ENCODE measurements around the gene CCDC39. TPM values are rescaled to one million over a fixed set of nuclear protein-coding genes. Genes with fewer than 3 reads are reported as not detected.

CCDC39 gene
- total RNA-seq, 1 donor from 2014 or later = not detected

DNA sequence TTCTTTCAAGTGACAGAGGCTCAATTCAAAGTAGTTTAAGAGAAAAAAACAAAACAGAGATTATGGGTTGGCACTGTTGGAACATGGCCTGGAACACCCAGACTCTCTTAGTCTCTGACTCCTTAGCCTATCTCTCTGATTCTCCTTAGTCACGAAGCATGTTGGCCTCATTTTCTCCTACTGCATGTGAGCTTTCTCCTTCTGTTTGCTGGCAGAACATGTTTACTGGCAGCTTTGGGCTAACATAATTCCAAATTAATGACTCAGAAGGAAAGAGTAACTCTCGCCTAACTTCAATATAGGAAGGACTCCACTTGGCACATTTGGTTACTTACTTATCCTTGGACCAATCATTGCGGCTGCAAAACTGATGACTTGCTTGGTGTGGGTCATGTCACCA lies 21.7 kb upstream of the CCDC39 start:
- no peaks in the 10 kb centered on the region for H3K36me3 ChIP-seq
- H3K4me3 ChIP-seq = no peak overlapping the region
- H3K27ac ChIP-seq (replicated peaks) = no peak overlapping the region
- TF ChIP-seq, protein P1, sequence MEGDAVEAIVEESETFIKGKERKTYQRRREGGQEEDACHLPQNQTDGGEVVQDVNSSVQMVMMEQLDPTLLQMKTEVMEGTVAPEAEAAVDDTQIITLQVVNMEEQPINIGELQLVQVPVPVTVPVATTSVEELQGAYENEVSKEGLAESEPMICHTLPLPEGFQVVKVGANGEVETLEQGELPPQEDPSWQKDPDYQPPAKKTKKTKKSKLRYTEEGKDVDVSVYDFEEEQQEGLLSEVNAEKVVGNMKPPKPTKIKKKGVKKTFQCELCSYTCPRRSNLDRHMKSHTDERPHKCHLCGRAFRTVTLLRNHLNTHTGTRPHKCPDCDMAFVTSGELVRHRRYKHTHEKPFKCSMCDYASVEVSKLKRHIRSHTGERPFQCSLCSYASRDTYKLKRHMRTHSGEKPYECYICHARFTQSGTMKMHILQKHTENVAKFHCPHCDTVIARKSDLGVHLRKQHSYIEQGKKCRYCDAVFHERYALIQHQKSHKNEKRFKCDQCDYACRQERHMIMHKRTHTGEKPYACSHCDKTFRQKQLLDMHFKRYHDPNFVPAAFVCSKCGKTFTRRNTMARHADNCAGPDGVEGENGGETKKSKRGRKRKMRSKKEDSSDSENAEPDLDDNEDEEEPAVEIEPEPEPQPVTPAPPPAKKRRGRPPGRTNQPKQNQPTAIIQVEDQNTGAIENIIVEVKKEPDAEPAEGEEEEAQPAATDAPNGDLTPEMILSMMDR (IDR thresholded peaks at IDR 0.05; ENCODE audit: borderline replicate concordance) = no peak
- no peaks in the 10 kb centered on the region for H3K27me3 ChIP-seq (ENCODE audit: low read depth)
- peaks cover 16% of the 10 kb centered on the region for H3K9me3 ChIP-seq (replicated peaks)
- DNase-seq = no peak
- H3K4me1 ChIP-seq = no peaks in the 10 kb centered on the region
- intact Hi-C loops (cut with micrococcal nuclease) = no loop called here

DNA sequence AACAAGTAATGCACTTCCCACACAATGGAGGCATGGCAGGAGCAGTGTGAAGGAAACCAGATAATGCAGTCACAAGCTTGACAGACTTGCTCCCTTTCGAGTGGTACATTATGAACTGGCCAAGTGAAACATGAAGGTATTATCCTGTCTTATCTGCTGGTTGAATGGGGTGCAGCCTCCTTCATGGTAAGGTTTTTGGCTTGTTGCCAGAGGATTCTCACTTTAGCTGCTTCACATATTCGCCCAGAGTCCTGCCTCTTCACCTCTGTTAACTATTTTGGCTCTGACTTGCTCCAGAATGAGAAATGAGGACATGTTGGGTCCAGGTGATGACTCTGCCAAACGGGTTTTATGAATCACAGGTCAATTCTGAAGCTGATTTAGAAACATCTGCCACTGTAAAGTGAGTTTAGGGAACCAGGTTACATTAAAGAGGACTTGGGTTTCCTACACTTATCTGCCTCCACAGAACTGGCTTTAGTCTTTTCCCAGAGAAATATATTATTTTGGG lies 19.5 kb upstream of the CCDC39 start:
- intact Hi-C loops (cut with micrococcal nuclease) = no loop called here
- Histone ChIP-seq H3K27ac (replicated peaks) (no peak overlapping the region), H3K4me3 (no peak overlapping the region), H3K4me1 (no peaks in the 10 kb centered on the region), H3K27me3 (ENCODE audit: low read depth) (no peaks in the 10 kb centered on the region), H3K9me3 (replicated peaks) (peaks cover 14% of the 10 kb centered on the region), H3K36me3 (no peaks in the 10 kb centered on the region)
- TF ChIP-seq, protein P1 (IDR thresholded peaks at IDR 0.05; ENCODE audit: borderline replicate concordance) = no peak
- DNase-seq = no peak

DNA sequence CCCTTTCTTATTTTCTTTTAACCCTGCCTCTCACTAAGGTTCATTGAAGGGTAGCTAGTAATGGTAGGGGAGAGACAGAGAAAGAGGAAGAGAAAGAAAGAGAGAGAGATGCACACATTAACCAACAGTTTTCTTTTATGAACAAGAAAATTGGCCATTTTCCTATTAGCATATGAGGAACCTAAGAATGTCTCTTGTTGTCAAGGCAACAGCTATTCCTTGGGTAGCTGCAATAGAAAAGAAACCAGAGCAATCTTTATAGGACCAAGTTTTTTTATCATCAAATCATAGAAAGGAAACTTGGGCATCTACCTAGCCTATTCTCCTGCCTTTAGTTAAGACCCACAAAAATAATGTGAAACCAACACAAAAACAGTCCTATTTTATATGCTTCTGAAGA lies 15.0 kb upstream of the CCDC39 start:
- Histone ChIP-seq H3K9me3 (replicated peaks) (no peaks in the 10 kb centered on the region), H3K36me3 (no peaks in the 10 kb centered on the region), H3K27ac (replicated peaks) (no peak overlapping the region), H3K27me3 (ENCODE audit: low read depth) (no peaks in the 10 kb centered on the region), H3K4me1 (no peaks in the 10 kb centered on the region), H3K4me3 (no peak overlapping the region)
- DNase-seq = no peak
- intact Hi-C loops (cut with micrococcal nuclease) = no loop called here
- TF ChIP-seq, protein P1 (IDR thresholded peaks at IDR 0.05; ENCODE audit: borderline replicate concordance) = no peak

DNA sequence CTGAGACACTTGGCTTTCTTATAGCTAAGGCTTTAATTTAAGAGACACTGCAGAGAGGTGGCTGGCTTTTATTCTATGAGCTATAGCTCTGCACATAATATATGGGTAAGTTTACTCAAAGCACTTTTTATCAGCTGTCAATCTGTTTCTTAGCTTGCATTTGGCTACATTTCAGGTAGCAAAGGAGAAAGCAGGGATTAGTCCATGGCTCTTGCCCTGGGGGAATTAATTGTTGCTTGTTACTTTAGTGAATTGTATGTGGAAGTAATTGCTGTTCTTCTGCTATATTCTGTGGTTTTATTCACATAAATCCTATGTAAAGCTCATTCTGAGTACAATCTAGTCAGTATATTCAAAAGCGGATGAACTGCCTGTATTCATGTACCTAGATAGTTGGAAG lies 14.4 kb upstream of the CCDC39 start:
- TF ChIP-seq, protein P1 (IDR thresholded peaks at IDR 0.05; ENCODE audit: borderline replicate concordance) = no peak
- no peak overlapping the region for H3K27ac ChIP-seq (replicated peaks)
- H3K9me3 ChIP-seq (replicated peaks) = no peaks in the 10 kb centered on the region
- intact Hi-C loops (cut with micrococcal nuclease) = no loop called here
- no peak overlapping the region for H3K4me3 ChIP-seq
- no peaks in the 10 kb centered on the region for H3K36me3 ChIP-seq
- no peaks in the 10 kb centered on the region for H3K4me1 ChIP-seq
- no peak for DNase-seq
- no peaks in the 10 kb centered on the region for H3K27me3 ChIP-seq (ENCODE audit: low read depth)

DNA sequence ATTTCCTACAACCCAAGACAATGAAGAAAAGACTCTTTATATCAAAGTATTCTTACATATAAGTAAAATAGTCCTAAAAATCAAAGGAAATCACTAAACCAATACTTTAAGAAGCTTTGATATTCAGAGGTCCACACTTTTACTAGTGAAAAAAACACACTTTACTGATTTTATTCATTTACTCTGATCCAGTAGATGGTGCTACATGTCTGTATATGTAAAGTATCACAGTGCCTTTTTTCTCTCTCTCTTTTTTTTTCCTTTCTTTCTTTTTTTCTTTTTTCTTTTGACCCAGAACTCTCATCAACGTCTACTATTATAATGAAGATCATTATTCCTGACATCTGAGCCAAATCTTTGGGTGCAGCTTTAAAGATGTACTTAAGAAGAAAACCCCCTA lies 10.8 kb upstream of the CCDC39 start:
- Histone ChIP-seq H3K4me3 (no peak overlapping the region), H3K36me3 (no peaks in the 10 kb centered on the region), H3K9me3 (replicated peaks) (no peaks in the 10 kb centered on the region), H3K27me3 (ENCODE audit: low read depth) (no peaks in the 10 kb centered on the region), H3K4me1 (no peaks in the 10 kb centered on the region), H3K27ac (replicated peaks) (no peak overlapping the region)
- no peak for DNase-seq
- intact Hi-C loops (cut with micrococcal nuclease) = no loop called here
- TF ChIP-seq, protein P1 (IDR thresholded peaks at IDR 0.05; ENCODE audit: borderline replicate concordance) = no peak

Measured in left ventricle myocardium inferior (tissue), 1 donor.